WI38 (cell line): ENCODE measurements around the gene RAC3.

Experiments used
- H3K4me3 ChIP-seq: 2 replicates; pipeline ENCODE4 v1.5.1; 2011; ENCODE audit warnings: low read depth, mild to moderate bottlenecking, control low read depth, low read length
- CTCF ChIP-seq: IDR thresholded peaks from 2 replicates; pipeline ENCODE4 v1.5.1; 2012; ENCODE audit warnings: low read depth, mild to moderate bottlenecking, control low read depth, low read length

The RAC3 gene

GRCh38 chr17:82010575-82011525 is 20.6 kb upstream of the RAC3 start:
- H3K4me3 ChIP-seq = no peak overlapping the region
- TF ChIP-seq CTCF = no peak

- H3K4me3 ChIP-seq = no peak overlapping the region
- no peak for TF ChIP-seq CTCF
Observed at GRCh38 chr17:82011617-82012187, 19.8 kb upstream of the RAC3 start.

DNA sequence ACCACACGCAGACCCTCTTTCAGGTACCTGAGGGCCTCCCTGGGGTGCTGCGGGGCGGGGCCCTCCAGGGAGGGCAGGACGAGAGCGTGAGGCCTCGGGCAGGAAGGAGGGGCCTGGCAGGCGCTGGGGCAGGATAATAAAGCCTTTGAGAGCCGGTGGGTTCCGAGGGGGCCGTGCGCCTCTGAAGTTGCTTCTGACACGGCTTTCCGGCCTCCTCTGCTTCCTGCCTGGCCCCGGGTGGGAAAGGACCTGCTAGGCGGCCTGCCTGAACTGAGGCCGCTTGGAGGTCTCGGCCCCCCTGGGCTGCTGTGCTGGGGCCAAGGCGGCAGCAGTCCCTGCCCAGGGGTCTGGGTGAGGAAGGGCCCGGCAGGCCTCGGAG is 19.2 kb upstream of the RAC3 start:
- TF ChIP-seq CTCF = no peak
- no peak overlapping the region for H3K4me3 ChIP-seq

- H3K4me3 ChIP-seq = no peak overlapping the region
- no peak for TF ChIP-seq CTCF
Observed at GRCh38 chr17:82012640-82013295, 18.7 kb upstream of the RAC3 start.

DNA sequence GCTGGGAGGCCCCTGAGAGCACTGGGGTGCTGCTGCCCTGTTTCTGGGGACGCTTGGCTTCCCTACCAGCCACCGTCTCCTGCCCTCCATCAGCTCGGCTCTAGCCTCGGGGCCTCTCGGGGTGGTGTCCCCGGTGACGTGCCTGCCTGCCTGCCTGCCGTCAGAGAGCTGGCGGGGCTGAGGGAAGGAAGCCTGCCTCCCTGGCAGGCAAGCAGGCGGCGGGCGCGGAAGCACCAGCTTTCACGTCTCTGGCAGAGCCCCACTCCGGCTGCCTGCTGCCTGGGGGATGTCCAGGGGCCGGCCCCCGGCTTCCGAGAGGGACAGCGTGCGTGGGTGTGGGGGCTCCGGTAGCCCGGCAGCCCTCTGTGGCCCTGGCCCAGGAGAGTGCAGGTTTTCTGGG is 18.1 kb upstream of the RAC3 start:
- no peak for TF ChIP-seq CTCF
- H3K4me3 ChIP-seq = no peak overlapping the region

DNA sequence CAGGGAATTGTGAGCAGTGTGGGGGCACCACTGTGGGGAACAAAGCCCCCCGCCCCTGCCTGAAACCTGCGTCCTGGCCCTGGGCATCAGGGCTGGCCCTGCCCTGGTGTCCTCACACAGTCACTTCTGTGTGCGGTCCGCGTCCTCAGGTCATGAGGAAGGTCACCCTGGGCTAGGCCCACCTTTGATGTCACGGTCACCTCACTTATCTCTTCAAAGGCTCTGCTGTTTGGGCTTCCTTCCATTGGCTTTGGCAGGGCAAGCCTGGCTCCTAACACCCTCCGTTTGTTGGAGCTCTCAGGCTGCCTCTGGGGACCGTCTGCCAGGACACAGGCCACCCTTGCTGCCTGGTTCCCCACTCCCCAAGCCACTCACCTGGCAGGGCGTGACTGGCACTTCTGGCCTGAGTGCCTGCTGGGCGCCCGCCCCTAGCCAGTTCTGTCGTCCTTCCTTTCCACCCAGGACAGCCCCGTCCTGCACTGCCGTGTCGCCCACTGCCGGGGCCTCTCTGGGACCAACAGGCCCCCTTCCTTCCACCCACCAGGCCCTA is 17.6 kb upstream of the RAC3 start:
- TF ChIP-seq CTCF = no peak

More for the DNA sequence above, 17.6 kb upstream of the RAC3 start:
- no peak overlapping the region for H3K4me3 ChIP-seq
